ENCODE measurements around the gene ANKRD11. TPM values are rescaled to one million over a fixed set of nuclear protein-coding genes. Genes with fewer than 3 reads are reported as not detected.

ANKRD11 gene
- total RNA-seq, 4 donors from 2014 or later = 67.0 to 107 (median 88.9) TPM

DNA sequence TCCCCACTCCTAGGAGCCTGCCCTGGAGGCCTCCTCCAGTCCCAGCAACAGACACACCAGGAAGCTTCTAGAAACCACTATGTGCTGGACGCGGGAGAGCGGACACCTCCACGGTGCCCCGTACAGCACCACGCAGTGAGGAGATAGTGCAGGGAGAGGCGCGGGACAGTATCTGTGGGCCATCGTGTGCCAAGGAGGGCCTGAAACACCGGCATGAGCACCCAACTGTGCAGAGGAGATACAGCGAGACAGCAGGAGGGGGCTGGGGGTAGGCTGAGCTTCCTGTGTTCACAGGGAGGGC is 215.1 kb downstream of the ANKRD11 start:
- no peak for TF ChIP-seq POLR2A (IDR thresholded peaks at IDR 0.05)
- no peak for TF ChIP-seq EP300 (IDR thresholded peaks at IDR 0.05)
- no peak for TF ChIP-seq POLR2AphosphoS5 (IDR thresholded peaks at IDR 0.05)
- TF ChIP-seq, protein P1, sequence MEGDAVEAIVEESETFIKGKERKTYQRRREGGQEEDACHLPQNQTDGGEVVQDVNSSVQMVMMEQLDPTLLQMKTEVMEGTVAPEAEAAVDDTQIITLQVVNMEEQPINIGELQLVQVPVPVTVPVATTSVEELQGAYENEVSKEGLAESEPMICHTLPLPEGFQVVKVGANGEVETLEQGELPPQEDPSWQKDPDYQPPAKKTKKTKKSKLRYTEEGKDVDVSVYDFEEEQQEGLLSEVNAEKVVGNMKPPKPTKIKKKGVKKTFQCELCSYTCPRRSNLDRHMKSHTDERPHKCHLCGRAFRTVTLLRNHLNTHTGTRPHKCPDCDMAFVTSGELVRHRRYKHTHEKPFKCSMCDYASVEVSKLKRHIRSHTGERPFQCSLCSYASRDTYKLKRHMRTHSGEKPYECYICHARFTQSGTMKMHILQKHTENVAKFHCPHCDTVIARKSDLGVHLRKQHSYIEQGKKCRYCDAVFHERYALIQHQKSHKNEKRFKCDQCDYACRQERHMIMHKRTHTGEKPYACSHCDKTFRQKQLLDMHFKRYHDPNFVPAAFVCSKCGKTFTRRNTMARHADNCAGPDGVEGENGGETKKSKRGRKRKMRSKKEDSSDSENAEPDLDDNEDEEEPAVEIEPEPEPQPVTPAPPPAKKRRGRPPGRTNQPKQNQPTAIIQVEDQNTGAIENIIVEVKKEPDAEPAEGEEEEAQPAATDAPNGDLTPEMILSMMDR (IDR thresholded peaks at IDR 0.05) = no peak
- no peaks in the 10 kb centered on the region for H3K4me1 ChIP-seq
- H3K36me3 ChIP-seq = peaks cover 0 to 97% of the 10 kb centered on the region in 2 donors
- WGBS, 2 donors (ENCODE audit: low coverage in 1 of 2) = 87% methylated on average over 8 of the region's 11 CpGs; no CpG with 5 or more reads in 1 of the 2 donors
- no peaks in the 10 kb centered on the region for H3K9me3 ChIP-seq
- ATAC-seq = no peak
- H3K27ac ChIP-seq = no peak overlapping the region
- H3K27me3 ChIP-seq = no peaks in the 10 kb centered on the region
- no peak overlapping the region for H3K4me3 ChIP-seq

DNA sequence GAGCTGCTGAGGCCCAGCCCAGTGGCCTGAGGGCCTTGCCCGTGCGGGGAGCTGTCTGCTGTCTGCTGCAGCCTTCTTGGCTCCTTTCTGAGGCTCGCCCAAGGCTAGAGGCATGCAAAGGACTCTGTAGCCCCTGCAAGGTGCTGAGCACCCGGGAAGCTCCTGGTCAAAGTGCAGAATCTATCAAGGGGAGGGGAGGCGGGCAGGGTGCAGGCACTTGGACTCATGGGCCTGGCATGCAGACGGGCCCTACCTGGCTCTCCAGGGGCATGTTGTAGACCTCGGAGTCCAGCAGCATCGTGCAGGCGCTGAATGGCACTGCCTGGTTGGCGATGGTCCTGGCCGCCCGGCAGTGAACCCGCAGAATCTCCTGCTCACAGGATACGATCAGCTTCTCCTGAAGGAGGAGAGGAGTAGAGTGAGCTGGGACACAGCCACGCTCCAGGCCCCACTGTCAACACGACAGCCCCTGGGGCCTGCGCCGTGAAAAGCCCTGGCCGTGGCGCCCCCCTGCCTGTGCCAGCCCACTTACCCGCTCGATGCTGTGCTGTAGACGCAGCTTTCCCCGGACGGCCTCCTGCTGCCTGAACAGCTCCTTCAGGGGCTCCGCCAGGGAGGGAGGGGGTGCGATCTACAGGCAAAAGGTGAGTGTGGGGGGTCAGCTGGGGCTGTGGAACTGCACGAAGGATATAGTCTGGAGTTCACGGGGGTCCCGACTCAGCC is 215.6 kb downstream of the ANKRD11 start:
- Histone ChIP-seq H3K4me3 (no peak overlapping the region), H3K27me3 (no peaks in the 10 kb centered on the region)

DNA sequence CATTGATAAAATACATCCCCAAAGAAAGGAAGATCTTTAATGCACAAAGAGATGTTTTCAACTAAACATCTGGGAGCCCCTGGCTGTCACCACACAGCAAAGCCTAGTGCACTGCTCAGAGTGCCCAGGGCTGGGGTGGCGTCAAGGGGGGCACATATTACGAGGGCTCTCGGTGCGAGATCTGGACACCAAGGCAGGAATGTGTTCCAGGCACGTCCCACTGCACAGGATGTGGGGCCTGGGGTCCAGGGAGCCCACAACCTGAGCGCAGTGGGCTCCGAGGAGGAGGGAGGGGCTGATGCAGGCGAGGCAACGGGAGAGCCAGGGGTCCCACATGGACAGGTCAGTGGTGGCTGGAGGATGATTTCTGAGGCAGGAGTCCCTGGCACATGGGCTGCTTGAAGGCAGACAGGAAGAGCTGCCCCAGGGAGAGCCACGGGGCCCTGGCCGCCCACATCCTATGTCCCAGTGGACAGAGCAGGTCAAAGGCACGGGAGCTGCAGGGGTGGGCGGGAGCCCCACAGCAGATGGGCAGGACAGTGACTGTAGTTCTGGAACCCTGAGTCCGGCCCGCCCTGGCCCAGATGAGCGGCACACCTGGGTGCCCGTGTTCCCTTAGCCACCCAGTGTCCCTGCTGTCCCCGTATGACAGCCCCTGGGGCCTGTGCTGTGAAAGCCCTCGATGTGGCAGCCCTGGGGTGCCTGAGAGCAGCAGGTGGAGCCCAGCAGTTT is 216.5 kb downstream of the ANKRD11 start:
- Histone ChIP-seq H3K36me3 (peaks cover 0 to 100% of the 10 kb centered on the region in 2 donors), H3K4me3 (no peak overlapping the region), H3K4me1 (no peaks in the 10 kb centered on the region), H3K27me3 (no peaks in the 10 kb centered on the region), H3K9me3 (no peaks in the 10 kb centered on the region), H3K27ac (no peak overlapping the region)
- no peak for TF ChIP-seq POLR2AphosphoS5 (IDR thresholded peaks at IDR 0.05)
- ATAC-seq = no peak
- WGBS, 2 donors (ENCODE audit: low coverage in 1 of 2) = 83 to 86% methylated on average over 3 to 6 of the region's 19 CpGs

More for the DNA sequence above, 215.6 kb downstream of the ANKRD11 start:
- Histone ChIP-seq H3K36me3 (peaks cover 0 to 97% of the 10 kb centered on the region in 2 donors), H3K9me3 (no peaks in the 10 kb centered on the region), H3K27ac (no peak overlapping the region), H3K4me1 (no peaks in the 10 kb centered on the region)
- WGBS, 2 donors (ENCODE audit: low coverage in 1 of 2) = 80% methylated on average over 1 of the region's 30 CpGs; no CpG with 5 or more reads in 1 of the 2 donors
- TF ChIP-seq POLR2A (IDR thresholded peaks at IDR 0.05) (no peak), EP300 (IDR thresholded peaks at IDR 0.05) (no peak), POLR2AphosphoS5 (IDR thresholded peaks at IDR 0.05) (no peak)
- TF ChIP-seq, protein P1 (IDR thresholded peaks at IDR 0.05) = no peak
- ATAC-seq = no peak

DNA sequence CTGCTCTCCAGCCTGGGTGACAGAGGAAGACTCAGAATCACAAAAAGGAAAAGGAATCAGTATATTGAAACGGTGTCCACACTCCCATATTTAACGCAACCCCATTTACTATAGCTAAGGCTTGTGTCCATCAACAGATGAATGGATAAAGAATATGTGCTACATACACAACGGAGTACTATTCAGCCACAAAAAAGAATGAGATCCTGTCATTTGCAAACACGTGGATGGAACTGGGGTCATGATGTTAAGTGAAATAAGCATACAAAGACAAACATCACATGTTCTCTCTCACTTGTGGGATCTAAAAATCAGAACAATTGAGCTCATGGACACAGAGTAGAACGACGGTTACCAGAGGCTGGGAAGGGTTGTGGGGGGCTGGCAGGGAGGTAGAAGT is 217.7 kb downstream of the ANKRD11 start:
- no peaks in the 10 kb centered on the region for H3K27me3 ChIP-seq
- no peak overlapping the region for H3K4me3 ChIP-seq
- WGBS, 2 donors (ENCODE audit: low coverage in 1 of 2) = 94% methylated on average over 4 to 6 of the region's 6 CpGs
- H3K36me3 ChIP-seq = peaks cover 0 to 93% of the 10 kb centered on the region in 2 donors
- ATAC-seq = no peak
- no peak overlapping the region for H3K27ac ChIP-seq
- no peak for TF ChIP-seq EP300 (IDR thresholded peaks at IDR 0.05)
- no peak for TF ChIP-seq POLR2AphosphoS5 (IDR thresholded peaks at IDR 0.05)
- TF ChIP-seq POLR2A (IDR thresholded peaks at IDR 0.05) = no peak
- TF ChIP-seq, protein P1 (IDR thresholded peaks at IDR 0.05) = no peak
- H3K4me1 ChIP-seq = no peaks in the 10 kb centered on the region
- no peaks in the 10 kb centered on the region for H3K9me3 ChIP-seq

DNA sequence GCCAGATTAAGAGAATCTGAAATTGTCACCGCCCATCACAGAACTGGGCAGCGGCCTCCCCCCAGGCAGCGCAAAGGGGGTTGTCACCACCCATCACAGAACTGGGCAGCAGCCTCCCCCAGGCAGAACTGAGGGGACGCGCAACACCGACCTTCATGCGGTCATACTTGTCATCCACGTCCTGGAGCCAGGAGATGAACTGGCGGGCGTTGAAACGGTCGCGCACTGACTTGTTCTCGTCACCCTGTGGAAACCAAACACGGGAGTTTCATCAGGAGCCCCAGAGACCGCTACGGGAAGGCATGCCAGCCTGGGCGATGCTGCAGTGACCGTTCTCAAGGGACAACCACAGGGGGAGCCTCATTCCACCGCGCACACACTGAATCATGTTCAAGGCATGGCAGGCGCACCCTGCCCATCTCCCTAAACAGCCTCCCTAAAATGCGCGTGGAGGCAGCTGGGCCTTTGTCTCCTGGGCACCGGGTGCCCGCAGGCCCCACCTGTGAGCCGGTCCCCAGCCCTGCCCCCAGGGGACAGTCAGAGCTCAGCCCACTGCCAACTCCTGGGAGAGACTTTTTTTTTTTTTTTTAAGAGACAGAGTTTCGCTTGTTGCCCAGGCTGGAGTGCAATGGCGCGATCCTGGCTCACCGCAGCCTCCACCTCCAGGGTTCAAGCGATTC is 219.6 kb downstream of the ANKRD11 start:
- peaks cover 0 to 92% of the 10 kb centered on the region in 2 donors for H3K36me3 ChIP-seq
- H3K27me3 ChIP-seq = no peaks in the 10 kb centered on the region
- no peak for ATAC-seq
- TF ChIP-seq EP300 (IDR thresholded peaks at IDR 0.05) (no peak), POLR2AphosphoS5 (IDR thresholded peaks at IDR 0.05) (no peak), POLR2A (IDR thresholded peaks at IDR 0.05) (no peak)
- TF ChIP-seq, protein P1 (IDR thresholded peaks at IDR 0.05) = no peak
- no peak overlapping the region for H3K27ac ChIP-seq
- WGBS, 2 donors (ENCODE audit: low coverage in 1 of 2) = 81 to 97% methylated on average over 5 to 6 of the region's 32 CpGs
- no peaks in the 10 kb centered on the region for H3K9me3 ChIP-seq
- no peak overlapping the region for H3K4me3 ChIP-seq
- H3K4me1 ChIP-seq = no peaks in the 10 kb centered on the region
